H9 (cell line): ENCODE measurements around the gene ALPI. TPM values are rescaled to one million over a fixed set of nuclear protein-coding genes. Genes with fewer than 3 reads are reported as not detected.
"Not testable (repeated sequence)": the region's sequence is repeated elsewhere in the genome, so short reads cannot be mapped to it uniquely, and the experiment has no call there.

Experiments used
- DNase-seq: peaks from one replicate; pipeline ENCODE4 v3.0.0-alpha.2; 2017
- H2AFZ ChIP-seq: one replicate; pipeline ENCODE4 v1.6.1; 2013; ENCODE audit warnings: mild to moderate bottlenecking, low read length, control low read depth, moderate library complexity
- H2AK5ac ChIP-seq: 2 replicates; pipeline ENCODE4 v1.6.1; 2013; ENCODE audit warnings: low read length, control low read depth, mixed read lengths; ENCODE audit not compliant: insufficient read length
- H2BK120ac ChIP-seq: one replicate; pipeline ENCODE4 v1.6.1; 2013; ENCODE audit warnings: low read depth, mild to moderate bottlenecking, low read length, control low read depth, inconsistent platforms; ENCODE audit not compliant: poor library complexity, severe bottlenecking
- H2BK12ac ChIP-seq: 2 replicates; pipeline ENCODE4 v1.6.1; 2013; ENCODE audit warnings: low read length, control low read depth, mixed read lengths, low read depth; ENCODE audit not compliant: insufficient read length
- H2BK15ac ChIP-seq: 2 replicates; pipeline ENCODE4 v1.6.1; 2013; ENCODE audit warnings: low read depth, low read length, control low read depth
- H2BK20ac ChIP-seq: one replicate; pipeline ENCODE4 v1.6.1; 2013; ENCODE audit warnings: low read depth, mild to moderate bottlenecking, low read length, control low read depth, inconsistent platforms; ENCODE audit not compliant: poor library complexity, severe bottlenecking
- H2BK5ac ChIP-seq: 2 replicates; pipeline ENCODE4 v1.6.1; 2013; ENCODE audit warnings: low read length, control low read depth, mixed read lengths; ENCODE audit not compliant: insufficient read length
- H3K14ac ChIP-seq: 2 replicates; pipeline ENCODE4 v1.6.1; 2013; ENCODE audit warnings: low read length, control low read depth; ENCODE audit not compliant: insufficient read depth
- H3K18ac ChIP-seq: 2 replicates; pipeline ENCODE4 v1.6.1; 2013; ENCODE audit warnings: low read depth, mild to moderate bottlenecking, mixed read lengths, low read length, control low read depth; ENCODE audit not compliant: insufficient read length
- H3K23ac ChIP-seq: 2 replicates; pipeline ENCODE4 v1.6.1; 2013; ENCODE audit warnings: low read length, control low read depth, mixed read lengths, low read depth; ENCODE audit not compliant: insufficient read length
- H3K23me2 ChIP-seq: 2 replicates; pipeline ENCODE4 v1.6.1; 2013; ENCODE audit warnings: low read depth, mild to moderate bottlenecking, mixed read lengths, low read length, control low read depth; ENCODE audit not compliant: insufficient read length, poor library complexity, severe bottlenecking
- H3K27ac ChIP-seq: 2 replicates; pipeline ENCODE4 v1.5.1; 2013; ENCODE audit warnings: low read length, control low read depth, mixed read lengths, low read depth; ENCODE audit not compliant: insufficient read length
- H3K27me3 ChIP-seq: 2 replicates; pipeline ENCODE4 v1.6.1; 2013; ENCODE audit warnings: low read length, control low read depth, inconsistent platforms; ENCODE audit not compliant: insufficient read depth
- H3K4ac ChIP-seq: 2 replicates; pipeline ENCODE4 v1.6.1; 2013; ENCODE audit warnings: low read depth, mild to moderate bottlenecking, control low read depth, inconsistent platforms, low read length, moderate library complexity
- H3K4me1 ChIP-seq: 2 replicates; pipeline ENCODE4 v1.6.1; 2013; ENCODE audit warnings: low read length, control low read depth, inconsistent platforms; ENCODE audit not compliant: insufficient read depth
- H3K4me2 ChIP-seq: 2 replicates; pipeline ENCODE4 v1.6.1; 2013; ENCODE audit warnings: low read length, control low read depth, mixed read lengths; ENCODE audit not compliant: insufficient read length, insufficient read depth
- H3K56ac ChIP-seq: 2 replicates; pipeline ENCODE4 v1.6.1; 2013; ENCODE audit warnings: low read depth, mild to moderate bottlenecking, mixed read lengths, low read length, control low read depth; ENCODE audit not compliant: insufficient read length
- H3K79me1 ChIP-seq: 2 replicates; pipeline ENCODE4 v1.6.1; 2013; ENCODE audit warnings: low read depth, mild to moderate bottlenecking, moderate library complexity, low read length, control low read depth, inconsistent platforms; ENCODE audit not compliant: insufficient read depth, poor library complexity, severe bottlenecking
- H3K79me2 ChIP-seq: 2 replicates; pipeline ENCODE4 v1.6.1; 2013; ENCODE audit warnings: low read length, control low read depth, inconsistent platforms; ENCODE audit not compliant: insufficient read depth
- H3K9ac ChIP-seq: 2 replicates; pipeline ENCODE4 v1.6.1; 2013; ENCODE audit warnings: low read length, control low read depth, mixed read lengths; ENCODE audit not compliant: insufficient read length; ENCODE audit errors: extremely low read depth
- H3K9me3 ChIP-seq: one replicate; pipeline ENCODE4 v1.6.1; 2013; ENCODE audit warnings: low read depth, low read length, inconsistent platforms; ENCODE audit not compliant: control insufficient read depth
- H3T11ph ChIP-seq: one replicate; pipeline ENCODE4 v1.6.1; 2013; ENCODE audit warnings: mild to moderate bottlenecking, low read length, control low read depth, inconsistent platforms
- H4K20me1 ChIP-seq: one replicate; pipeline ENCODE4 v1.6.1; 2013; ENCODE audit not compliant: control insufficient read depth, insufficient read length, insufficient read depth
- H4K5ac ChIP-seq: 2 replicates; pipeline ENCODE4 v1.6.1; 2013; ENCODE audit warnings: low read depth, mild to moderate bottlenecking, mixed read lengths, low read length, control low read depth; ENCODE audit not compliant: insufficient read length
- H4K8ac ChIP-seq: replicated peaks from 2 replicates; pipeline ENCODE4 v1.6.1; 2013; ENCODE audit warnings: low read length, control low read depth, mixed read lengths, low read depth; ENCODE audit not compliant: insufficient read length
- H4K91ac ChIP-seq: 2 replicates; pipeline ENCODE4 v1.6.1; 2013; ENCODE audit warnings: low read depth, mild to moderate bottlenecking, moderate library complexity, mixed read lengths, low read length, control low read depth; ENCODE audit not compliant: insufficient read length
- H3K27ac Mint-ChIP-seq, 3 experiments: 2 replicates in 2 of 3; 3 replicates in 1 of 3; pipeline ENCODE4 v1.8.0; 2020 to 2021; ENCODE audit warnings: mixed read lengths in 3 of 3, mild to moderate bottlenecking in 1 of 3, moderate library complexity in 1 of 3
- H3K27me3 Mint-ChIP-seq: 2 replicates; pipeline ENCODE4 v1.8.0; 2021; ENCODE audit warnings: low read depth, mild to moderate bottlenecking, moderate library complexity, mixed read lengths
- H3K36me3 Mint-ChIP-seq, 3 experiments: 2 replicates in 2 of 3; 3 replicates in 1 of 3; pipeline ENCODE4 v1.8.0; 2020 to 2021; ENCODE audit warnings: low read depth in 3 of 3, mixed read lengths in 3 of 3; ENCODE audit not compliant: insufficient read depth in 1 of 3
- H3K4me1 Mint-ChIP-seq, 2 experiments: 2 replicates each; pipeline ENCODE4 v1.8.0; 2020; ENCODE audit warnings: mixed read lengths in 2 of 2
- H3K4me3 Mint-ChIP-seq, 2 experiments: 2 replicates in 1 of 2; 3 replicates in 1 of 2; pipeline ENCODE4 v1.8.0; 2020 to 2021; ENCODE audit warnings: mild to moderate bottlenecking in 2 of 2, mixed read lengths in 2 of 2, moderate library complexity in 1 of 2
- H3K9me3 Mint-ChIP-seq, 2 experiments: 2 replicates in 1 of 2; 3 replicates in 1 of 2; pipeline ENCODE4 v1.8.0; 2020; ENCODE audit warnings: mild to moderate bottlenecking in 2 of 2, mixed read lengths in 2 of 2, moderate library complexity in 1 of 2
- CTCF ChIP-seq: fragments of 200-600 bp; sonication (generic); conservative IDR thresholded peaks from 3 replicates; pipeline ENCODE4 v1.8.0; 2021; ENCODE audit warnings: antibody characterized with exemption, mild to moderate bottlenecking
- WGBS: extraction: QIAGEN DNeasy Blood & Tissue Kit; methylation state at CpG from one replicate; pipeline ENCODE4 v1.1.7; 2013; ENCODE audit warnings: missing lambda C conversion rate, low lambda C conversion rate, mixed read lengths; ENCODE audit not compliant: insufficient read length; ENCODE audit errors: extremely low coverage; 5-methylcytosine and 5-hydroxymethylcytosine counted together
- total RNA-seq: library from RNA; stranded (reverse); gene quantifications from 2 replicates; pipeline ENCODE4 v1.2.1, GENCODE V29; 2021

ALPI gene
- total RNA-seq, 1 experiment from 2014 or later = not detected

DNA sequence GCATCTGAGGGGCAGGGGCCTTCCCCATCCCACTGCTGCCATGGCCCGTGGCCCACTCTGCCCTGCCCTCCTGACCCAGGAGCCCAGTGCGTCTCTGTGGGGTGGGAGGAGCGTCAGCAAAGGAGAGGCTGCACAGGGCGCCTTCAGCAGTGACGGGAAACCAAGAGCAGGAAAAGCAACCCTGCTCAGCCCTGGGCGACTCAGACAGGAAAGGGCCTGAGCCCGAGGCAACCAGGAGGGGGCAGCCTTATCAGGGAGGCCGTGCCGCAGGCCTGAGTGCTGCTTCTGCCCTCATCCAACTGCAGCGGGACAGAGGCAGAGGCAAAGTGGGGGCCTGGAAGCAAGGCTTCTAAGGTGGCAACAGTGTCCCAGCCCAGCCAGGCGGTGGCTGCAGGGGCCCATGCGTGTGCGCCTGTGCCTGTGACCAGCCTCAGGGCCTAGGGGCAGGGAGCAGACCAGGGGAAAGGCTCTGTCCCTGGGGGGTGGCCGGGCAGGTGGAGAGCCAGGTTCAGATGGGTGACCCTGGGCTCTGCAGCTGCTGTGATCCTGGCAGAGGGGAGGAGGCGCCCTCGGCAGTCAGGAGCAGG is 23.3 kb upstream of the ALPI start:
- no peak overlapping the region for H2AFZ ChIP-seq
- H2AK5ac ChIP-seq = no peak overlapping the region
- WGBS = no CpG with 5 or more reads among the region's 16 CpGs

DNA sequence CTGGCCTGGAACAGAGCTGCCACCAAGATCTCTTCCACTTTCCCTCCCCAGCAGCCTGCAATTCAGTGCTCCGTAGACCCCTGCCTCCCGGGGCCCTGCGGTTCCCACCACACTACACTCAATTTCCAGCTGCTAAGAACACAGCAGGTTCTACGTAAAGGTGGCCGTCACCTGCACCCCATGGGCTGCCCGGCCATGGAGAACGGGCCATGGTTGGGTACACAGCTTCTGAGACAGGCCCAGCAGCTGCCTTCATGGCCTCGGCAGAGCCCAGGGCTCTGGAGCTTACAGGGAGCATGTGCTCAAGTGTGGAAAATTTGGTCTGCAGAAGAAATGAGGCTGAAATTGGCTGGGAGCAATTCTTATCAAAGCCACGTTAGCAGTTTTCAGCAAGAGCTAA is 22.3 kb upstream of the ALPI start:
- not testable (repeated sequence) for H3K27ac Mint-ChIP-seq, H4K20me1 ChIP-seq, H3K9me3 Mint-ChIP-seq, H3K23ac ChIP-seq, H3K4me2 ChIP-seq, H3K14ac ChIP-seq, DNase-seq, H3K27me3 ChIP-seq, H3K4me3 Mint-ChIP-seq, H3K4ac ChIP-seq, H3K9me3 ChIP-seq, H3T11ph ChIP-seq, H3K23me2 ChIP-seq, H3K56ac ChIP-seq, H3K4me1 ChIP-seq, H2BK12ac ChIP-seq, H2BK20ac ChIP-seq, H3K79me2 ChIP-seq, H2BK15ac ChIP-seq, H4K5ac ChIP-seq, H4K91ac ChIP-seq, H3K36me3 Mint-ChIP-seq, H3K18ac ChIP-seq, H2AFZ ChIP-seq, H2BK120ac ChIP-seq, H3K27me3 Mint-ChIP-seq, H3K79me1 ChIP-seq, H4K8ac ChIP-seq, H2AK5ac ChIP-seq, H2BK5ac ChIP-seq, H3K9ac ChIP-seq, H3K27ac ChIP-seq
- peaks cover 14 to 24% of the 10 kb centered on the region in 2 experiments for H3K4me1 Mint-ChIP-seq
- no CpG with 5 or more reads among the region's 9 CpGs for WGBS

More for the DNA sequence above, 23.3 kb upstream of the ALPI start:
- H3K56ac ChIP-seq = no peak overlapping the region
- H4K91ac ChIP-seq = no peak overlapping the region
- H3K23me2 ChIP-seq = no peaks in the 10 kb centered on the region
- no peaks in the 10 kb centered on the region for H3K9me3 ChIP-seq
- no peaks in the 10 kb centered on the region; the same call in 1 of the 2 replicates for H3K27me3 ChIP-seq
- no peak overlapping the region for H3K27ac ChIP-seq
- H3K4me3 Mint-ChIP-seq = no peak overlapping the region
- H3K9me3 Mint-ChIP-seq = no peaks in the 10 kb centered on the region
- no peak overlapping the region for H3K4me2 ChIP-seq
- no peaks in the 10 kb centered on the region for H3K79me1 ChIP-seq
- H3K18ac ChIP-seq = no peak overlapping the region
- H4K5ac ChIP-seq = no peak overlapping the region
- H2BK5ac ChIP-seq = no peak overlapping the region
- H3K27ac Mint-ChIP-seq = no peak overlapping the region
- no peak overlapping the region for H2BK12ac ChIP-seq
- H2BK120ac ChIP-seq = no peak overlapping the region
- H3K27me3 Mint-ChIP-seq = no peaks in the 10 kb centered on the region; the same call in none of the 2 replicates
- peak; percentile 77 for TF ChIP-seq CTCF
- no peak overlapping the region for H2BK15ac ChIP-seq
- no peak overlapping the region for H2BK20ac ChIP-seq
- H3K9ac ChIP-seq = no peak overlapping the region
- H4K20me1 ChIP-seq = no peaks in the 10 kb centered on the region
- peaks cover 10 to 22% of the 10 kb centered on the region in 2 experiments for H3K4me1 Mint-ChIP-seq
- H4K8ac ChIP-seq = no peak overlapping the region
- H3T11ph ChIP-seq = no peak overlapping the region
- no peaks in the 10 kb centered on the region; a peak in 1 of 7 replicates for H3K36me3 Mint-ChIP-seq
- DNase-seq = peak; percentile 90
- H3K4ac ChIP-seq = no peak overlapping the region
- H3K4me1 ChIP-seq = no peaks in the 10 kb centered on the region
- H3K14ac ChIP-seq = no peak overlapping the region
- no peak overlapping the region for H3K23ac ChIP-seq
- H3K79me2 ChIP-seq = no peaks in the 10 kb centered on the region
